Middle frontal gyrus (tissue), 1 donor: ENCODE results near the gene CENPF.

Experiments
- DNase-seq: peaks from one replicate; pipeline ENCODE4 v3.0.0-alpha.2; 2015; ENCODE audit warnings: low spot score; ENCODE audit errors: extremely low spot score

CENPF gene

GRCh38 chr1:214712737-214713136 lies 109.7 kb downstream of the CENPF start:
- no peak for DNase-seq
